ENCODE measurements around the gene ZBED1.

DNA sequence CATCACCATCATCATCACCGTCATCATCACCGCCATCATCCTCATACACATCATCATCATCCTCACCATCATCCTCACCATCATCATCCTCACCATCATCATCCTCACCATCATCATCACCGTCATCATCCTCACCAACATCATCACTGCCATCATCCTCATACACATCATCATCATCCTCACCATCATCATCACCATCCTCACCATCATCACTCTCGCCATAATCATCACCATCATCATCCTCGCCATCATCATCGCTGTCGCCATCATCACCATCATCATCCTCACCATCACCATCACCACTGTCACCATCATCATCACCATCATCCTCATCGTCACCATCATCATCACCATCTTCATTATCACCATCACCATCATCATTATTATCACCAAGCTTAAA, 19.8 kb upstream of the ZBED1 start:
- TF ChIP-seq ZBTB7A (IDR thresholded peaks at IDR 0.05; ENCODE audit: low read depth) = no peak
- TF ChIP-seq TCF12 (IDR thresholded peaks at IDR 0.05; ENCODE audit: low read depth) = no peak
- TF ChIP-seq TAF1 (IDR thresholded peaks at IDR 0.05; ENCODE audit: low read depth) = no peak
- TF ChIP-seq CREB1 (IDR thresholded peaks at IDR 0.05; ENCODE audit: low read depth) = no peak
- no peak for TF ChIP-seq EP300 (IDR thresholded peaks at IDR 0.05; ENCODE audit: borderline replicate concordance)
